K562 (cell line): ENCODE data around the gene APIP. TPM values are rescaled to one million over a fixed set of nuclear protein-coding genes. Genes with fewer than 3 reads are reported as not detected.
A peak's percentile ranks its signal among the peaks of the same experiment; 100 is the strongest.

Source experiments
- ATAC-seq: fragments of 200-7000 bp; cut with Tn5 transposase; 3 replicates; pipeline ENCODE4 v1.9.1; 2020; ENCODE audit warnings: moderate library complexity
- BruUV-seq: library from RNA; stranded (reverse); fragments of 400-500 nt; replicated peaks from 2 replicates; lab custom pipeline; 2021; lab: Mats Ljungman, UMichigan
- CTCF ChIA-PET: fragments of 300-600 bp; formaldehyde crosslinking; extraction: SDS; loops from one replicate; lab custom pipeline; 2021; ENCODE audit warnings: low intra/inter-chr PET ratio; lab: Yijun Ruan, JAX
- POLR2A ChIA-PET: fragments of 300-600, 350-650 bp; sonication (Branson Sonifier 250); formaldehyde crosslinking; extraction: SDS; loops from one replicate; lab custom pipeline; 2021; ENCODE audit warnings: antibody characterized with exemption, inconsistent platforms; lab: Yijun Ruan, JAX
- DNase-seq, 4 experiments: peaks; one replicate each; pipeline versions ENCODE4 v3.0.0 to v3.0.0-alpha.2; 2011 to 2018; ENCODE audit warnings: low spot score in 3 of 4, mixed read lengths in 3 of 4; ENCODE audit errors: extremely low read depth in 1 of 4
- FAIRE-seq: peaks from 2 replicates; lab custom pipeline; 2011; peaks lifted over from hg19 to GRCh38; lab: Jason Lieb, UNC
- H2AFZ ChIP-seq: 2 replicates; pipeline ENCODE4 v1.6.0; 2011; ENCODE audit warnings: low read depth, low read length, control low read depth, inconsistent platforms
- H3K27ac ChIP-seq: fragments of 200-600 bp; 3 replicates; pipeline ENCODE4 v1.8.0; 2011; ENCODE audit warnings: low read depth, mild to moderate bottlenecking, control low read depth, inconsistent platforms, low read length, moderate library complexity, mixed read lengths; ENCODE audit errors: extremely low read depth
- H3K27me3 ChIP-seq, 2 experiments: fragments of 300-600 bp in 1 of 2; 2 replicates in 1 of 2; 3 replicates in 1 of 2; pipeline versions ENCODE4 v1.6.0 to v1.8.0; 2011; ENCODE audit warnings: inconsistent platforms in 2 of 2, low read length in 2 of 2, mild to moderate bottlenecking in 1 of 2, mixed read lengths in 1 of 2, moderate library complexity in 1 of 2; ENCODE audit not compliant: control insufficient read depth in 2 of 2, insufficient read depth in 2 of 2
- H3K36me3 ChIP-seq: fragments of 300-600 bp; 3 replicates; pipeline ENCODE4 v1.8.0; 2011; ENCODE audit warnings: mild to moderate bottlenecking, low read length, inconsistent platforms; ENCODE audit not compliant: control insufficient read depth, insufficient read depth
- H3K4me1 ChIP-seq, 2 experiments: fragments of 200-600 bp in 1 of 2; replicated peaks in 1 of 2; 2 replicates in 1 of 2; 3 replicates in 1 of 2; pipeline versions ENCODE4 v1.5.1 to v1.8.0; 2011; ENCODE audit warnings: inconsistent platforms in 2 of 2, low read length in 2 of 2, mild to moderate bottlenecking in 1 of 2, mixed read lengths in 1 of 2, moderate library complexity in 1 of 2; ENCODE audit not compliant: control insufficient read depth in 2 of 2, insufficient read depth in 2 of 2
- H3K4me2 ChIP-seq: 2 replicates; pipeline ENCODE4 v1.6.1; 2011; ENCODE audit warnings: low read length, control low read depth, inconsistent platforms, mixed read lengths; ENCODE audit not compliant: insufficient read depth
- H3K4me3 ChIP-seq: fragments of 200-600 bp; sonication (generic), shearing (Covaris generic); 2 replicates; pipeline ENCODE4 v1.5.1; 2016; ENCODE audit warnings: control low read depth, inconsistent platforms
- H3K79me2 ChIP-seq: fragments of 200-600 bp; 3 replicates; pipeline ENCODE4 v1.8.0; 2011; ENCODE audit warnings: low read length, inconsistent platforms; ENCODE audit not compliant: control insufficient read depth, insufficient read depth
- H3K9ac ChIP-seq, 2 experiments: 2 replicates each; pipeline versions ENCODE4 v1.6.0 to v1.6.1; 2011; ENCODE audit warnings: low read depth in 2 of 2, low read length in 2 of 2, control low read depth in 1 of 2, inconsistent platforms in 1 of 2, mild to moderate bottlenecking in 1 of 2, mixed read lengths in 1 of 2; ENCODE audit not compliant: insufficient read depth in 1 of 2
- H3K9me1 ChIP-seq: one replicate; pipeline ENCODE4 v1.6.0; 2011; ENCODE audit warnings: inconsistent platforms, mild to moderate bottlenecking, low read length, moderate library complexity; ENCODE audit not compliant: control insufficient read depth, insufficient read depth
- H3K9me3 ChIP-seq: replicated peaks from 2 replicates; pipeline ENCODE4 v1.5.1; 2011; ENCODE audit warnings: low read depth, low read length, inconsistent platforms; ENCODE audit not compliant: control insufficient read depth, insufficient read depth
- H4K20me1 ChIP-seq: replicated peaks from 2 replicates; pipeline ENCODE4 v1.6.1; 2011; ENCODE audit warnings: low read length, inconsistent platforms, mixed read lengths; ENCODE audit not compliant: control insufficient read depth, insufficient read depth
- AFF1 ChIP-seq, 2 experiments: fragments of 450-650 bp; IDR thresholded peaks; 2 replicates each; pipeline ENCODE4 v1.6.1; 2018; ENCODE audit warnings: mild to moderate bottlenecking in 2 of 2, low read depth in 1 of 2; ENCODE audit not compliant: partially characterized antibody in 2 of 2
- ZC3H8 ChIP-seq: fragments of 450-650 bp; IDR thresholded peaks from 2 replicates; pipeline ENCODE4 v1.6.1; 2017
- ZNF644 ChIP-seq: fragments of 200-800 bp; sonication (Bioruptor generic); IDR thresholded peaks from 2 replicates; pipeline ENCODE4 v1.6.1; 2016; ENCODE audit warnings: low read depth, missing genetic modification characterization, missing compliant biosample characterization
- in situ Hi-C: fragments of 300-500 bp; cut with MboI; formaldehyde crosslinking; loops from 4 replicates; pipeline ENCODE4 v1.15.0; 2018; ENCODE audit warnings: inconsistent platforms, mixed read lengths
- intact Hi-C: fragments of 100-400 bp; cut with micrococcal nuclease; formaldehyde crosslinking; loops from 2 replicates; pipeline ENCODE4 v1.14.2; 2022
- polyA plus RNA-seq, 8 experiments: library from polyadenylated mRNA; depleted of rRNA in 4 of 8; stranded (reverse) in 5 of 8; unstranded in 3 of 8; fragments of >200 nt; fragmentation: Nextera tagmentation in 2 of 8; fragmentation: Illumina TruSeq in 1 of 8; extraction: Ambion mirVana in 2 of 8; extraction: Trizol in 1 of 8; gene quantifications; 2 replicates each; pipeline versions ENCODE4 v1.2.1 to v1.2.3, GENCODE V29; 2011 to 2014; ENCODE audit warnings: inconsistent platforms in 1 of 8, missing spikeins in 1 of 8
- total RNA-seq, 7 experiments: library from RNA; depleted of rRNA in 6 of 7; stranded (reverse); fragments of >200 nt in 6 of 7; fragmentation: Illumina TruSeq in 2 of 7; extraction: Trizol in 2 of 7; gene quantifications; 2 replicates each; pipeline versions ENCODE4 v1.2.1 to v1.2.3, GENCODE V29; 2011 to 2021; ENCODE audit warnings: low replicate concordance in 1 of 7

APIP gene
- total and polyA plus RNA-seq, 9 of the 15 experiments (the other 6 are each of a cell fraction or from before 2014, with no cell fraction given) = 63.7 to 110 (median 82.8) TPM

- Histone ChIP-seq H2AFZ (no peak overlapping the region), H3K27ac (no peak overlapping the region), H3K4me2 (no peak overlapping the region), H3K27me3 (no peaks in the 10 kb centered on the region), H3K9me3 (no peaks in the 10 kb centered on the region), H3K9me1 (no peaks in the 10 kb centered on the region), H4K20me1 (no peaks in the 10 kb centered on the region), H3K9ac (no peak overlapping the region), H3K36me3 (no peaks in the 10 kb centered on the region), H3K79me2 (no peaks in the 10 kb centered on the region), H3K4me1 (no peaks in the 10 kb centered on the region; a peak in 2 of 5 replicates), H3K4me3 (no peak overlapping the region)
- CTCF ChIA-PET = no interaction called here
- TF ChIP-seq ZNF644 = no peak
- no peak for TF ChIP-seq ZC3H8
- peak in 1 of 2 experiments; percentile 97 for TF ChIP-seq AFF1 (IDR thresholded peaks at IDR 0.05; ENCODE audit: low read depth in 1 of 2, partially characterized antibody in 2 of 2)
- FAIRE-seq = no peak
- ATAC-seq = no peak
- BruUV-seq = no TSS peak
- intact Hi-C loops = no loop called here
- POLR2A ChIA-PET = no interaction called here
- no peak for DNase-seq
- in situ Hi-C loops = no loop called here
Measured at GRCh38 chr11:34851916-34852315, 64.3 kb downstream of the APIP start.
